Uterus (tissue), 2 donors: ENCODE measurements around the gene DPP8.

Experiments
- CTCF ChIP-seq, 4 experiments: fragments of 200-600 bp in 2 of 4; fragments of 450-650 bp in 2 of 4; sonication (generic) in 2 of 4; IDR thresholded peaks; one replicate each; pipeline ENCODE4 v1.5.1; 2016 to 2019; ENCODE audit warnings: antibody characterized with exemption in 4 of 4, mild to moderate bottlenecking in 2 of 4, moderate library complexity in 1 of 4
- POLR2A ChIP-seq, 2 donors: fragments of 450-650 bp; IDR thresholded peaks; one replicate each; pipeline ENCODE4 v1.6.1; 2016; ENCODE audit warnings: antibody characterized with exemption in 2 of 2, mild to moderate bottlenecking in 1 of 2, moderate library complexity in 1 of 2

DNA sequence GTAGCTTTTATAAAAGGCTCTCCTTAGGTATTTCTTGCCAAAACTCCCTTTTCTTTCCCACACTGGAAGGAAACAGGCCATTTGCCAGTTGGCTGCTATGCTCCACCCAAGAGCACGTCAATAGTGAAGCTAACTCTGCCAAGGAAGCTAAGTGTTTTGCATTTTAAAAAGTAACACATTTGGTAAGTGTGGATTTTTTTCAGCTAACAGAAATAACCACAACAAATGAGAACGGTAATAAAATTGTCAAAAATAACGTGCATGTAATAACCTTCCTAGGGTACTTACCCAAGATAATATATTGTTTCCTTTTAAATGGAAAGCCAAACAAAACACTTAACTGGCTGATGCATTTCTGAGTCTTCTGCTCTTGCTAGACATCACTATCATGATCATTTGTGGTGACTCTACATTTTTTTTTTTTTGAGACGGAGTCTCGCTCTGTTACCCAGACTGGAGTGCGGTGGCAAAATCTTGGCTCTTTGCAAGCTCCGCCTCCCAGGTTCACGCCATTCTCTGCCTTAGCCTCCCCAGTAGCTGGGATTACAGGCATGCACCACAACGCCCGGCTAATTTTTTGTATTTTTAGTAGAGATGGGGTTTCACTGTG, 4.6 kb downstream of the DPP8 start:
- TF ChIP-seq CTCF (IDR thresholded peaks at IDR 0.05) (no peak), POLR2A (IDR thresholded peaks at IDR 0.05) (no peak)
